ENCODE results near the gene HELQ. TPM values are rescaled to one million over a fixed set of nuclear protein-coding genes. Genes with fewer than 3 reads are reported as not detected.
"Not testable (repeated sequence)": the region's sequence is repeated elsewhere in the genome, so short reads cannot be mapped to it uniquely, and the experiment has no call there.

HELQ gene
- total RNA-seq (10 to 100 TPM; 11.8 to 21.8 (median 18.9) TPM), polyA plus RNA-seq (1 to 10 TPM; 4.6 to 7.8 (median 7.5) TPM)

GRCh38 chr4:83455281-83456183 is at the start of gene HELQ, which contains the start of gene MRPS18C:
TSS of gene HELQ (minus strand) at chr4:83455823. CDS start at chr4:83455693, 130 bp downstream.
TSS of gene MRPS18C (plus strand) at chr4:83456058. CDS start at chr4:83456078, 20 bp downstream.
- Histone ChIP-seq H3K4me1 (peaks cover 0 to 32% (median 22%) of the 10 kb centered on the region in 4 donors), H3K9me3 (no peaks in the 10 kb centered on the region), H3K27ac (peak within 1 kb of the TSS; percentile 96 to 99 (median 98)), H3K4me3 (peak within 1 kb of the TSS; percentile 80 to 86 (median 84)), H3K36me3 (peaks cover 0 to 53% (median 14%) of the 10 kb centered on the region in 4 donors), H3K27me3 (no peaks in the 10 kb centered on the region)
- intact Hi-C loops (cut with DNase I) = loop anchor here (1.0 to 10.0 kb wide), 5 partner anchors 29 to 1081 kb away; partner anchors contain the start of gene HNRNPD
- TF ChIP-seq POLR2A (IDR thresholded peaks at IDR 0.05) = peak; percentile 45 to 66
- TF ChIP-seq CTCF (IDR thresholded peaks at IDR 0.05) = peak in 2 of 4 experiments; percentile 13 to 48
- peak; percentile 81 to 92 (median 88) for TF ChIP-seq POLR2AphosphoS5 (IDR thresholded peaks at IDR 0.05)
- peak in 1 of 4 donors; percentile 20 for TF ChIP-seq EP300 (IDR thresholded peaks at IDR 0.05)
- DNase-seq = peak; percentile 99
- 0 to 1% methylated on average over 58 of the region's 58 CpGs for WGBS, 2 donors

GRCh38 chr4:83504996-83505395 is 49.4 kb upstream of the HELQ start:
- H3K36me3 ChIP-seq = no peaks in the 10 kb centered on the region
- H3K9me3 ChIP-seq = no peaks in the 10 kb centered on the region
- DNase-seq = no peak
- H3K27me3 ChIP-seq = no peaks in the 10 kb centered on the region
- WGBS, 2 donors = 90 to 95% methylated on average over 10 of the region's 10 CpGs
- H3K27ac ChIP-seq = no peak overlapping the region
- no peak for TF ChIP-seq POLR2A (IDR thresholded peaks at IDR 0.05)
- no peak for TF ChIP-seq EP300 (IDR thresholded peaks at IDR 0.05)
- TF ChIP-seq POLR2AphosphoS5 (IDR thresholded peaks at IDR 0.05) = no peak
- no peak for TF ChIP-seq CTCF (IDR thresholded peaks at IDR 0.05)
- no peak overlapping the region for H3K4me3 ChIP-seq
- intact Hi-C loops (cut with DNase I) = no loop called here
- no peaks in the 10 kb centered on the region for H3K4me1 ChIP-seq

- no peaks in the 10 kb centered on the region for H3K36me3 ChIP-seq
- intact Hi-C loops (cut with DNase I) = no loop called here
- H3K27ac ChIP-seq = no peak overlapping the region
- no peaks in the 10 kb centered on the region for H3K9me3 ChIP-seq
- no peak overlapping the region for H3K4me3 ChIP-seq
- H3K4me1 ChIP-seq = no peaks in the 10 kb centered on the region
- H3K27me3 ChIP-seq = no peaks in the 10 kb centered on the region
- WGBS, 2 donors = 22 to 76% methylated on average over 4 of the region's 4 CpGs
- no peak for DNase-seq
- TF ChIP-seq EP300 (IDR thresholded peaks at IDR 0.05) (no peak), POLR2A (IDR thresholded peaks at IDR 0.05) (no peak)
Observed at GRCh38 chr4:83504503-83504902, 48.9 kb upstream of the HELQ start.

- Histone ChIP-seq H3K4me3 (no peak overlapping the region), H3K27ac (no peak overlapping the region), H3K27me3 (no peaks in the 10 kb centered on the region), H3K9me3 (no peaks in the 10 kb centered on the region), H3K36me3 (no peaks in the 10 kb centered on the region), H3K4me1 (no peaks in the 10 kb centered on the region)
- intact Hi-C loops (cut with DNase I) = no loop called here
- TF ChIP-seq CTCF (IDR thresholded peaks at IDR 0.05) = no peak
- no peak for TF ChIP-seq POLR2A (IDR thresholded peaks at IDR 0.05)
- TF ChIP-seq POLR2AphosphoS5 (IDR thresholded peaks at IDR 0.05) = no peak
- TF ChIP-seq EP300 (IDR thresholded peaks at IDR 0.05) = no peak
- no peak for DNase-seq
Observed at GRCh38 chr4:83503974-83504373, 48.4 kb upstream of the HELQ start.

GRCh38 chr4:83501671-83502070 is 46.0 kb upstream of the HELQ start:
- H3K36me3 ChIP-seq; H3K4me3 ChIP-seq; H3K9me3 ChIP-seq; H3K27ac ChIP-seq; H3K27me3 ChIP-seq; intact Hi-C loops (cut with DNase I); H3K4me1 ChIP-seq; DNase-seq: not testable (repeated sequence)
- WGBS, 2 donors = 87 to 94% methylated on average over 3 of the region's 3 CpGs
